GM12878 (cell line): ENCODE results near the gene CCDC88A. TPM values are rescaled to one million over a fixed set of nuclear protein-coding genes. Genes with fewer than 3 reads are reported as not detected.

ENCODE experiments used
- ATAC-seq: fragments of 200-7000 bp; cut with Tn5 transposase; 3 replicates; pipeline ENCODE4 v1.9.1; 2020; ENCODE audit warnings: mild to moderate bottlenecking, moderate library complexity
- BruUV-seq: library from RNA; stranded (reverse); fragments of 400-500 nt; replicated peaks from 2 replicates; lab custom pipeline; 2021; lab: Mats Ljungman, UMichigan
- CTCF ChIA-PET: fragments of 300-600 bp; sonication (Branson Sonifier 250); formaldehyde crosslinking; extraction: SDS; loops from one replicate; lab custom pipeline; 2021; ENCODE audit warnings: inconsistent platforms; lab: Yijun Ruan, JAX
- POLR2A ChIA-PET: fragments of 350-600 bp; formaldehyde crosslinking; extraction: SDS; loops from one replicate; lab custom pipeline; 2021; ENCODE audit warnings: inconsistent platforms; lab: Charles Lee
- RAD21 ChIA-PET: fragments of 300-600 bp; sonication (Branson Sonifier 250); formaldehyde crosslinking; loops from one replicate; lab custom pipeline; 2023; ENCODE audit warnings: antibody characterized with exemption; ENCODE audit not compliant: unreplicated experiment; lab: Charles Lee
- SMC1A ChIA-PET: fragments of 300-600 bp; sonication (Branson Sonifier 250); formaldehyde crosslinking; loops from one replicate; lab custom pipeline; 2023; ENCODE audit not compliant: unreplicated experiment, uncharacterized antibody; lab: Charles Lee
- DNase-seq: peaks from one replicate; pipeline ENCODE4 v3.0.0-alpha.2; 2011; ENCODE audit warnings: low read depth, low spot score
- FAIRE-seq: peaks from 3 replicates; lab custom pipeline; 2011; peaks lifted over from hg19 to GRCh38; lab: Jason Lieb, UNC
- H2AFZ ChIP-seq: 2 replicates; pipeline ENCODE4 v1.6.0; 2011; ENCODE audit warnings: low read depth, low read length, control low read depth; ENCODE audit not compliant: control insufficient read depth
- H3K27ac ChIP-seq: 2 replicates; pipeline ENCODE4 v1.5.1; 2011; ENCODE audit warnings: control low read depth; ENCODE audit not compliant: control insufficient read depth, insufficient read depth
- H3K27me3 ChIP-seq, 2 experiments: replicated peaks in 1 of 2; 2 replicates each; pipeline versions ENCODE4 v1.6.0 to v1.6.1; 2011; ENCODE audit warnings: low read length in 1 of 2; ENCODE audit not compliant: control insufficient read depth in 2 of 2, insufficient read depth in 2 of 2
- H3K36me3 ChIP-seq, 2 experiments: 2 replicates each; pipeline ENCODE4 v1.5.1; 2011; ENCODE audit warnings: low read length in 1 of 2; ENCODE audit not compliant: control insufficient read depth in 2 of 2, insufficient read depth in 2 of 2
- H3K4me1 ChIP-seq: 2 replicates; pipeline ENCODE4 v1.6.1; 2011; ENCODE audit warnings: mild to moderate bottlenecking, low read length, moderate library complexity, mixed read lengths; ENCODE audit not compliant: control insufficient read depth, insufficient read depth
- H3K4me2 ChIP-seq: 2 replicates; pipeline ENCODE4 v1.6.0; 2011; ENCODE audit warnings: control low read depth; ENCODE audit not compliant: control insufficient read depth, insufficient read depth
- H3K4me3 ChIP-seq: fragments of 200-600 bp; sonication (generic); 2 replicates; pipeline ENCODE4 v1.5.1; 2016
- H3K79me2 ChIP-seq: 2 replicates; pipeline ENCODE4 v1.6.0; 2011; ENCODE audit warnings: low read length; ENCODE audit not compliant: control insufficient read depth, insufficient read depth
- H3K9ac ChIP-seq: 2 replicates; pipeline ENCODE4 v1.8.0; 2011; ENCODE audit warnings: low read length, control low read depth, mixed read lengths; ENCODE audit not compliant: control insufficient read depth, insufficient read depth
- H3K9me3 ChIP-seq: replicated peaks from 3 replicates; pipeline ENCODE4 v1.5.1; 2011; ENCODE audit warnings: mild to moderate bottlenecking, low read length; ENCODE audit not compliant: control insufficient read depth, insufficient read depth
- H4K20me1 ChIP-seq: 2 replicates; pipeline ENCODE4 v1.6.0; 2011; ENCODE audit not compliant: control insufficient read depth, insufficient read depth
- ASH2L ChIP-seq: fragments of 300-600, 200-600 bp; sonication (generic); IDR thresholded peaks from 2 replicates; pipeline ENCODE4 v1.6.1; 2017; ENCODE audit warnings: low read depth, mild to moderate bottlenecking, borderline replicate concordance
- BACH1 ChIP-seq: fragments of 450-650 bp; IDR thresholded peaks from 2 replicates; pipeline ENCODE4 v1.6.1; 2017; ENCODE audit warnings: mild to moderate bottlenecking, borderline replicate concordance
- CBFB ChIP-seq: IDR thresholded peaks from 2 replicates; pipeline ENCODE4 v1.6.1; 2016; ENCODE audit warnings: antibody characterized with exemption, low read depth
- CHD4 ChIP-seq: fragments of 200-600 bp; sonication (generic); IDR thresholded peaks from 2 replicates; pipeline ENCODE4 v1.6.1; 2016; ENCODE audit warnings: mild to moderate bottlenecking
- EGR1 ChIP-seq, 2 experiments: IDR thresholded peaks; 1 replicate in 1 of 2; 2 replicates in 1 of 2; pipeline ENCODE4 v1.6.1; 2011 to 2012; ENCODE audit warnings: low read depth in 2 of 2, low read length in 2 of 2, borderline replicate concordance in 1 of 2, mild to moderate bottlenecking in 1 of 2, moderate library complexity in 1 of 2
- GATAD2B ChIP-seq: fragments of 450-650 bp; conservative IDR thresholded peaks from 2 replicates; pipeline ENCODE4 v1.6.1; 2017; ENCODE audit warnings: low read depth, mild to moderate bottlenecking, moderate library complexity
- HDGF ChIP-seq: fragments of 450-650 bp; IDR thresholded peaks from 2 replicates; pipeline ENCODE4 v1.6.1; 2016; ENCODE audit warnings: antibody characterized with exemption
- NBN ChIP-seq: fragments of 450-650 bp; IDR thresholded peaks from 2 replicates; pipeline ENCODE4 v1.6.1; 2016
- NFYA ChIP-seq: IDR thresholded peaks from 2 replicates; pipeline ENCODE4 v1.6.1; 2011; ENCODE audit warnings: low read depth, mild to moderate bottlenecking, low read length, improper control_type of control experiment, borderline replicate concordance
- POLR2AphosphoS5 ChIP-seq: IDR thresholded peaks from 2 replicates; pipeline ENCODE4 v1.6.1; 2011; ENCODE audit warnings: mild to moderate bottlenecking, low read length, inconsistent platforms
- SIN3A ChIP-seq: IDR thresholded peaks from 2 replicates; pipeline ENCODE4 v1.6.1; 2012; ENCODE audit warnings: low read depth, low read length, improper control_type of control experiment
- YBX1 ChIP-seq: fragments of 450-650 bp; IDR thresholded peaks from 2 replicates; pipeline ENCODE4 v1.6.1; 2016; ENCODE audit warnings: antibody characterized with exemption
- WGBS: methylation state at CpG from one replicate; pipeline ENCODE4 v1.1.6; 2016; ENCODE audit warnings: low lambda C conversion rate; ENCODE audit not compliant: insufficient replicate concordance, insufficient coverage; ENCODE audit errors: missing lambda C conversion rate; 5-methylcytosine and 5-hydroxymethylcytosine counted together
- in situ Hi-C: fragments of 300-500 bp; cut with MboI; formaldehyde crosslinking; loops from 9 replicates; pipeline ENCODE4 v1.14.3; 2018; ENCODE audit warnings: mixed read lengths
- intact Hi-C: fragments of 100-400 bp; cut with micrococcal nuclease; formaldehyde crosslinking; loops from one replicate; pipeline ENCODE4 v1.14.2; 2022; ENCODE audit not compliant: unreplicated experiment
- polyA plus RNA-seq, 11 experiments: library from polyadenylated mRNA; depleted of rRNA in 4 of 11; unstranded in 6 of 11; stranded (reverse) in 5 of 11; fragments of >200 nt; fragmentation: Nextera tagmentation in 4 of 11; fragmentation: Illumina TruSeq in 1 of 11; extraction: Ambion mirVana in 4 of 11; extraction: Trizol in 1 of 11; gene quantifications; 1 replicate in 1 of 11; 2 replicates in 10 of 11; pipeline versions ENCODE4 v1.2.1 to v1.2.3, GENCODE V29; 2011 to 2016; ENCODE audit warnings: inconsistent platforms in 2 of 11, missing spikeins in 2 of 11, low read depth in 1 of 11
- total RNA-seq, 4 experiments: library from RNA; depleted of rRNA in 3 of 4; stranded (reverse); fragments of >200 nt in 3 of 4; fragmentation: Illumina TruSeq in 1 of 4; extraction: Trizol in 1 of 4; gene quantifications; 2 replicates each; pipeline versions ENCODE4 v1.2.1 to v1.2.3, GENCODE V29; 2013 to 2021
- TF ChIP-seq, protein P1 (sequence below): fragments of 450-650 bp; IDR thresholded peaks from 2 replicates; pipeline ENCODE4 v1.6.1; 2017; ENCODE audit warnings: mild to moderate bottlenecking, moderate library complexity

The CCDC88A gene
- total and polyA plus RNA-seq, 10 of the 15 experiments (the other 5 are each of a cell fraction or from before 2014, with no cell fraction given): 1.8 to 71.6 (median 45.9) TPM

DNA sequence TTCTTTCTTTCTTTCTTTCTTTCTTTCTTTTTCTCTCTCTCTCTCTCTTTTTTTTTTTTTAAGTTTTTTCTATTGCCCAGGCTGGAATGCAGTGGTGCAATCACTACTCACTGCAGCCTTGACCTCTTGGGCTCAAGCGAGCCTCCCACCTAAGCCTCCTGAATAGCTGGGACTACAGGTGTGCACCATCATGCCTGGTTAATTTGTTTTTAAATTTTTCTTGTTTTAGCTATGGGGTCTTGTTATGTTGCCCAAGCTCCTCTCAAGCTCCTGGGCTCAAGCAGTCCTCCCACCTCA lies 19.4 kb upstream of the CCDC88A start:
- H2AFZ ChIP-seq: no peak overlapping the region
- ChIA-PET RAD21 (no interaction called here), SMC1A (interaction anchor here (0.6 to 1.4 kb wide), 3 partner anchors 128 to 562 kb away, joined by 3 to 4 read pairs (median 4); no protein-coding TSS in a partner anchor), POLR2A (no interaction called here), CTCF (interaction anchor here (0.6 kb wide), 1 partner anchor 151 kb away, joined by 3 read pairs; no protein-coding TSS in a partner anchor)
- no peak overlapping the region for H3K27ac ChIP-seq
- intact Hi-C loops: no loop called here
- H3K27me3 ChIP-seq: no peaks in the 10 kb centered on the region
- no peaks in the 10 kb centered on the region for H3K36me3 ChIP-seq
- H3K4me2 ChIP-seq: no peak overlapping the region
- no peaks in the 10 kb centered on the region for H3K4me1 ChIP-seq
- H3K4me3 ChIP-seq: no peak overlapping the region
- DNase-seq: no peak
- in situ Hi-C loops: no loop called here
- H4K20me1 ChIP-seq: no peaks in the 10 kb centered on the region
- no TSS peak for BruUV-seq
- TF ChIP-seq CBFB: no peak
- no peak for TF ChIP-seq GATAD2B
- TF ChIP-seq, protein P1, sequence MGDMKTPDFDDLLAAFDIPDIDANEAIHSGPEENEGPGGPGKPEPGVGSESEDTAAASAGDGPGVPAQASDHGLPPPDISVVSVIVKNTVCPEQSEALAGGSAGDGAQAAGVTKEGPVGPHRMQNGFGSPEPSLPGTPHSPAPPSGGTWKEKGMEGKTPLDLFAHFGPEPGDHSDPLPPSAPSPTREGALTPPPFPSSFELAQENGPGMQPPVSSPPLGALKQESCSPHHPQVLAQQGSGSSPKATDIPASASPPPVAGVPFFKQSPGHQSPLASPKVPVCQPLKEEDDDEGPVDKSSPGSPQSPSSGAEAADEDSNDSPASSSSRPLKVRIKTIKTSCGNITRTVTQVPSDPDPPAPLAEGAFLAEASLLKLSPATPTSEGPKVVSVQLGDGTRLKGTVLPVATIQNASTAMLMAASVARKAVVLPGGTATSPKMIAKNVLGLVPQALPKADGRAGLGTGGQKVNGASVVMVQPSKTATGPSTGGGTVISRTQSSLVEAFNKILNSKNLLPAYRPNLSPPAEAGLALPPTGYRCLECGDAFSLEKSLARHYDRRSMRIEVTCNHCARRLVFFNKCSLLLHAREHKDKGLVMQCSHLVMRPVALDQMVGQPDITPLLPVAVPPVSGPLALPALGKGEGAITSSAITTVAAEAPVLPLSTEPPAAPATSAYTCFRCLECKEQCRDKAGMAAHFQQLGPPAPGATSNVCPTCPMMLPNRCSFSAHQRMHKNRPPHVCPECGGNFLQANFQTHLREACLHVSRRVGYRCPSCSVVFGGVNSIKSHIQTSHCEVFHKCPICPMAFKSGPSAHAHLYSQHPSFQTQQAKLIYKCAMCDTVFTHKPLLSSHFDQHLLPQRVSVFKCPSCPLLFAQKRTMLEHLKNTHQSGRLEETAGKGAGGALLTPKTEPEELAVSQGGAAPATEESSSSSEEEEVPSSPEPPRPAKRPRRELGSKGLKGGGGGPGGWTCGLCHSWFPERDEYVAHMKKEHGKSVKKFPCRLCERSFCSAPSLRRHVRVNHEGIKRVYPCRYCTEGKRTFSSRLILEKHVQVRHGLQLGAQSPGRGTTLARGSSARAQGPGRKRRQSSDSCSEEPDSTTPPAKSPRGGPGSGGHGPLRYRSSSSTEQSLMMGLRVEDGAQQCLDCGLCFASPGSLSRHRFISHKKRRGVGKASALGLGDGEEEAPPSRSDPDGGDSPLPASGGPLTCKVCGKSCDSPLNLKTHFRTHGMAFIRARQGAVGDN: no peak
- TF ChIP-seq ASH2L: no peak
- TF ChIP-seq SIN3A: no peak
- TF ChIP-seq POLR2AphosphoS5: no peak
- no peak for TF ChIP-seq YBX1
- no peak for TF ChIP-seq HDGF
- TF ChIP-seq NBN: no peak
- no peak for TF ChIP-seq CHD4
- no peak for TF ChIP-seq EGR1 (IDR thresholded peaks at IDR 0.05; ENCODE audit: borderline replicate concordance in 1 of 2, low read depth in 2 of 2, low read length in 2 of 2)
- TF ChIP-seq NFYA: no peak
- no peak for TF ChIP-seq BACH1
- no peak overlapping the region for H3K9ac ChIP-seq
- 93% methylated on average over 1 of the region's 1 CpG for WGBS
- no peak for ATAC-seq
- H3K79me2 ChIP-seq: no peaks in the 10 kb centered on the region
- no peak for FAIRE-seq
- no peaks in the 10 kb centered on the region for H3K9me3 ChIP-seq
